ENCODE measurements around the gene PIH1D2. TPM values are rescaled to one million over a fixed set of nuclear protein-coding genes. Genes with fewer than 3 reads are reported as not detected.
A peak's percentile ranks its signal among the peaks of the same experiment; 100 is the strongest.

Gene PIH1D2
- total and polyA plus RNA-seq, 10 of the 15 experiments (the other 5 are each of a cell fraction or from before 2014, with no cell fraction given) = 0.51 to 3.0 (median 1.5) TPM

DNA sequence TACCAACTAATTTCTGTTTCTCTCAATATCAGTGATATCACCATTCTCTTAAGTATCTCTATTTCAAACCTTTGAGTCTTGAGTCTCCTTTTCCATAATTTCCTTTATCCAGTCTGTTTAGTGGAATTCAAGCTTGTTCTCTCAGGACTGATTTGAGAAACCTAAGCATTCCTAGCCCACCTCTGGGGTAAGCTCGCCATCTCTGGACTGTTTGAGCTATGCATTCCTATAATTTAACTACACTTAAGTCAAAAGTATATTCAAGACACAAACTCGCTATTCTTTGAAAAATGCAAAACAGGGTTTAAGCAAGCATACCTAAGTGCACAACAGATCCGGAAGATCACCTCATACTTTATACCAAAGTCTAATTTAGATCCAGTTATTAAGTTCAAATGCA, 50.7 kb downstream of the PIH1D2 start:
- in situ Hi-C loops (cut with MboI) (no loop called here), intact Hi-C loops (cut with micrococcal nuclease; ENCODE audit: unreplicated experiment) (no loop called here)
- Histone ChIP-seq H3K27ac (ENCODE audit: control insufficient read depth, insufficient read depth) (no peak overlapping the region), H3K4me1 (ENCODE audit: control insufficient read depth, insufficient read depth, low read length) (peaks cover 9% of the 10 kb centered on the region), H3K9ac (ENCODE audit: control insufficient read depth, insufficient read depth, low read length) (peak overlapping the region; percentile 84; the same call in 1 of the 2 replicates), H3K4me2 (ENCODE audit: control insufficient read depth, insufficient read depth) (peak overlapping the region; percentile 79), H4K20me1 (ENCODE audit: control insufficient read depth, insufficient read depth) (no peaks in the 10 kb centered on the region), H3K9me3 (replicated peaks; ENCODE audit: control insufficient read depth, insufficient read depth, low read length) (no peaks in the 10 kb centered on the region), H2AFZ (ENCODE audit: control insufficient read depth, low read depth, low read length) (peak overlapping the region; percentile 50), H3K79me2 (ENCODE audit: control insufficient read depth, insufficient read depth, low read length) (peaks cover 15% of the 10 kb centered on the region), H3K4me3 (no peak overlapping the region; the same call in none of the 2 replicates), H3K27me3 (replicated peaks in 1 of 2; ENCODE audit: control insufficient read depth in 2 of 2, insufficient read depth in 2 of 2, low read length in 1 of 2) (no peaks in the 10 kb centered on the region), H3K36me3 (ENCODE audit: control insufficient read depth in 2 of 2, insufficient read depth in 2 of 2, low read length in 1 of 2) (no peaks in the 10 kb centered on the region; a peak in 1 of 4 replicates)
- SMC1A ChIA-PET (ENCODE audit: uncharacterized antibody, unreplicated experiment) = interaction anchor here (1.0 to 1.3 kb wide), 3 partner anchors 18 to 41 kb away, joined by 3 to 4 read pairs (median 3); no protein-coding TSS in a partner anchor
- TF ChIP-seq, protein P1, sequence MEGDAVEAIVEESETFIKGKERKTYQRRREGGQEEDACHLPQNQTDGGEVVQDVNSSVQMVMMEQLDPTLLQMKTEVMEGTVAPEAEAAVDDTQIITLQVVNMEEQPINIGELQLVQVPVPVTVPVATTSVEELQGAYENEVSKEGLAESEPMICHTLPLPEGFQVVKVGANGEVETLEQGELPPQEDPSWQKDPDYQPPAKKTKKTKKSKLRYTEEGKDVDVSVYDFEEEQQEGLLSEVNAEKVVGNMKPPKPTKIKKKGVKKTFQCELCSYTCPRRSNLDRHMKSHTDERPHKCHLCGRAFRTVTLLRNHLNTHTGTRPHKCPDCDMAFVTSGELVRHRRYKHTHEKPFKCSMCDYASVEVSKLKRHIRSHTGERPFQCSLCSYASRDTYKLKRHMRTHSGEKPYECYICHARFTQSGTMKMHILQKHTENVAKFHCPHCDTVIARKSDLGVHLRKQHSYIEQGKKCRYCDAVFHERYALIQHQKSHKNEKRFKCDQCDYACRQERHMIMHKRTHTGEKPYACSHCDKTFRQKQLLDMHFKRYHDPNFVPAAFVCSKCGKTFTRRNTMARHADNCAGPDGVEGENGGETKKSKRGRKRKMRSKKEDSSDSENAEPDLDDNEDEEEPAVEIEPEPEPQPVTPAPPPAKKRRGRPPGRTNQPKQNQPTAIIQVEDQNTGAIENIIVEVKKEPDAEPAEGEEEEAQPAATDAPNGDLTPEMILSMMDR (IDR thresholded peaks at IDR 0.05 in 2 of 3, conservative IDR thresholded peaks at IDR 0.05 in 1 of 3; ENCODE audit: control insufficient read depth in 2 of 3, extremely low read depth in 1 of 3, insufficient read depth in 1 of 3, low read depth in 3 of 3, low read length in 3 of 3) = peak in 1 of 3 experiments; percentile 17; a peak in 1 of 6 replicates
- TF ChIP-seq YBX1 (IDR thresholded peaks at IDR 0.05) (no peak), SREBF1 (IDR thresholded peaks at IDR 0.05; ENCODE audit: low read length) (no peak), ZBED1 (IDR thresholded peaks at IDR 0.05; ENCODE audit: borderline replicate concordance) (no peak), FOS (IDR thresholded peaks at IDR 0.05; ENCODE audit: borderline replicate concordance, extremely low read depth, insufficient read length) (no peak), MTA3 (IDR thresholded peaks at IDR 0.05; ENCODE audit: borderline replicate concordance, low read length) (no peak), ZNF207 (IDR thresholded peaks at IDR 0.05; ENCODE audit: borderline replicate concordance) (no peak), RBBP5 (conservative IDR thresholded peaks at IDR 0.05) (no peak), RAD21 (IDR thresholded peaks at IDR 0.05; ENCODE audit: insufficient read depth, low read depth, low read length) (peak; percentile 26; the same call in 1 of the 2 replicates), POLR2A (IDR thresholded peaks at IDR 0.05; ENCODE audit: low read depth, low read length) (no peak)
- TF ChIP-seq, protein P2, sequence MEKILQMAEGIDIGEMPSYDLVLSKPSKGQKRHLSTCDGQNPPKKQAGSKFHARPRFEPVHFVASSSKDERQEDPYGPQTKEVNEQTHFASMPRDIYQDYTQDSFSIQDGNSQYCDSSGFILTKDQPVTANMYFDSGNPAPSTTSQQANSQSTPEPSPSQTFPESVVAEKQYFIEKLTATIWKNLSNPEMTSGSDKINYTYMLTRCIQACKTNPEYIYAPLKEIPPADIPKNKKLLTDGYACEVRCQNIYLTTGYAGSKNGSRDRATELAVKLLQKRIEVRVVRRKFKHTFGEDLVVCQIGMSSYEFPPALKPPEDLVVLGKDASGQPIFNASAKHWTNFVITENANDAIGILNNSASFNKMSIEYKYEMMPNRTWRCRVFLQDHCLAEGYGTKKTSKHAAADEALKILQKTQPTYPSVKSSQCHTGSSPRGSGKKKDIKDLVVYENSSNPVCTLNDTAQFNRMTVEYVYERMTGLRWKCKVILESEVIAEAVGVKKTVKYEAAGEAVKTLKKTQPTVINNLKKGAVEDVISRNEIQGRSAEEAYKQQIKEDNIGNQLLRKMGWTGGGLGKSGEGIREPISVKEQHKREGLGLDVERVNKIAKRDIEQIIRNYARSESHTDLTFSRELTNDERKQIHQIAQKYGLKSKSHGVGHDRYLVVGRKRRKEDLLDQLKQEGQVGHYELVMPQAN (conservative IDR thresholded peaks at IDR 0.05) = no peak
- TF ChIP-seq, protein P3, sequence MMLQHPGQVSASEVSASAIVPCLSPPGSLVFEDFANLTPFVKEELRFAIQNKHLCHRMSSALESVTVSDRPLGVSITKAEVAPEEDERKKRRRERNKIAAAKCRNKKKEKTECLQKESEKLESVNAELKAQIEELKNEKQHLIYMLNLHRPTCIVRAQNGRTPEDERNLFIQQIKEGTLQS (IDR thresholded peaks at IDR 0.05; ENCODE audit: borderline replicate concordance, extremely low read depth, low read depth, low read length) = no peak
- CTCF ChIA-PET = interaction anchor here (1.0 to 1.6 kb wide), 4 partner anchors 18 to 437 kb away, joined by 3 to 6 read pairs (median 4); no protein-coding TSS in a partner anchor
- ATAC-seq = no peak
- no TSS peak for BruUV-seq (replicated peaks)
- no peak for DNase-seq (ENCODE audit: low read depth, low spot score)
- RAD21 ChIA-PET (ENCODE audit: unreplicated experiment) = interaction anchor here (1.5 kb wide), 1 partner anchor 92 kb away, joined by 5 read pairs; no protein-coding TSS in a partner anchor
- FAIRE-seq = no peak
- WGBS (ENCODE audit: insufficient coverage, insufficient replicate concordance, low lambda C conversion rate, missing lambda C conversion rate) = 4% methylated on average over 3 of the region's 3 CpGs
- POLR2A ChIA-PET = no interaction called here

Data from GM12878 (cell line).